ENCODE measurements around the gene CACNA1I.

Gene CACNA1I

GRCh38 chr22:39627865-39628562 lies 57.5 kb downstream of the CACNA1I start:
- no peak for DNase-seq

DNA sequence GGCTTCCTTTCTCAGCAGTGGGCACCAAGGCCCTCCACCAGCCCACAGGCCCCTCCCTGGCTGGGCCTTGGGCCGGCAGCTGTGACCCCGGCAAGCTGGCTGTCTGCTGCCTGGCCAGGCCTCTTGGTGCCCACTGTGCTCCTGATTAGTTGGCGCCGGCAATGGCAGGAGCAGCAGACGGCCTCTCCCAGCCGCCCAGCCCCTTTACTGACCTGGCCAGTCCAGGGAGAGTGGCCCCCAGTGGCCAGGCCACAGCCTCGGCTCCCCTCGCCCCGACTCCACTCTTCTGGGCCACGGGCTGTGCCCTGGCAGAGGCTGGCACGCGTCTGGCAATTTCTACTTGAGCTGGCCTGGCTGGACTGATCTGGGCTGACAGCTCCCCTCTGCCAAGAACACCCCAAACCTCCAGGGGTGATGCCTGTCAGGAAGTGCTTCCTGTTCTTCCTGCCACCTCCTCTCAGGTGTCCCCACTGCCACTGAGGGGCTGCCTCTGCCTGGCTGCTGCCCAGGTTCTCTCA lies 58.1 kb downstream of the CACNA1I start:
- DNase-seq: no peak

GRCh38 chr22:39629851-39630250 lies 59.3 kb downstream of the CACNA1I start:
- DNase-seq: no peak

DNA sequence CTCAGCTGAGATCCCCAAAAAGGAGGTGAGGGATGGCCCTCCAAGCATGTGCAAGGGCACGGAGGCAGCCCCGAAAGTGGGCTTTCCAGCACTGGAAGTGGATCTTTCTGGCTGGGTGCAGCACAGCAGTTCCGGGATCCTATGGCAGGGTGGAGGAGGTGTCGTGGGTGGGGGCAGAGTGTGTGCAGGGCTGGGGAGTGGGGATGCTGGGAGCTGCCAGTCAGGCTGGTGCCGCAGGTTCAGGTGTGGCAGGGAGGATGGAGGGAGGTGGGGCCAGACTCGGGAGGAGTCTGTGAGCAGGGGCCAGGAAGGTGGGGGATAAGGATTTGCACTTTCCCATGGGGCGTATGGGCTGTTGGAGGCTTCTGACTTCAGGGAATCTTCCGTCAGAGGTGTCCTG lies 60.2 kb downstream of the CACNA1I start:
- DNase-seq: no peak

DNA sequence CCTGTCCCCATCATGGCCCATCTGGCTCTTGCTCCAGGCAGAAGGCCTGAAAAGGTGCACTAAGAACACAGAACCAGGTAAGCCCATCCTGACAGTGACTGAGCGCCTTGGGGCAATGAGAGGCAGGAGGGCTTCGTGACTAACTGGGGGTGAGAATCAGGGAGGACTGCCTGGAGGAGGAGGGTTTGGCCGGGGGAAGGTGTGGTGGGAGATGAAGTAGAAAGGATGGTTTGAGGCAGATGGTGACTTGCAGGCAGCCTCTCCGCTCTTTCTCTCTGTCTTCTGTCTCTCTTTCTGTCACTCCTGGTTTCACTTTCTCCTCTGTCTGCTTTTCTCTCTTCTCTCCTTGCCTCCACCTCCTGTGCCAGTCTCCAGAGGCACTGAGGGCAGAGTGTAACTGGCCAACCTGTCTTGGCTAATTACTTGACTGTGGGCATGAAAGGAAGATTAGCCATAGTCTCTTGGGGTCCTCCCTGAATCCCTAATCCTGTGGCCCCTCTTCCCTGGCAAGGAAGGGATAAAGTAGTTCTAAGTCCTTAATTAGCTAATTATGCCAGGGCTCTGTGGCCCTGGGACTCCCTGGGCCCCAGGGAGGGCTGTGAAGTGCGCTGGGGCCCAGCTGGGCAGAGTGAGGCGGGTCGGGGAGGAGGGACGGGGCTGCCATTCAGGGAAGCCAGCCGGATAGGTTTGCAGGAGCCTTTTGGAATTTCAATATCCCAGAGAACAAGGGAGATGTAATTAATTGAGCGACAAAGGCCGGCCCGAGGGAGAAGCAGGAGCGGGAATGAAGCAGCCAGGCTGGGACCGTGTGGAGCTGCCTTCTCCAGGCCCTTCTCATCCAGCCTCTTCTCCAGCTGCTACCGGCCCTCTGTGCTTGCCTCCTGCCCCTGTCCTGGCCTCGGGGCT lies 61.1 kb downstream of the CACNA1I start:
- no peak for DNase-seq

- peak; percentile 25 for DNase-seq
Observed at GRCh38 chr22:39634530-39635405, 64.2 kb downstream of the CACNA1I start.

DNA sequence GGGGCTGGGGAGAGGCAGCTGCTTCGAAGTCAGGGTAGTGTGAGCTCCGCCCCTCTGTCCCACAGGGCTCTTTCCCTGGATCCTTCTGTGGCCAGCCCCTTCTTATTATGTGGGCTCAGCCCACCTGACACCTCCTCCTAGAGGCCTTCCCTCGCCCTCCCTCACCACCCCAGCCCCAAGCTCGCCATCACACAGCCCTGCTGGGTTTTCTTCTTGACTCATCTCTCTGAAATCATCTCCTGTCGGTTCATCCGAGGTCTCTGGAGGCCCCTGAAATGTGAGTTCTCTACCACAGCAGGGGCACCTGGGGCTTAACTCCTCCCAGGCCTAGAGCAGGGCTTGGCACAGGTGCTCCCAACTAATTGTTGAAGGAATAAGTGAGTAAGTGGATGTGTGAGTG lies 65.2 kb downstream of the CACNA1I start:
- no peak for DNase-seq

DNA sequence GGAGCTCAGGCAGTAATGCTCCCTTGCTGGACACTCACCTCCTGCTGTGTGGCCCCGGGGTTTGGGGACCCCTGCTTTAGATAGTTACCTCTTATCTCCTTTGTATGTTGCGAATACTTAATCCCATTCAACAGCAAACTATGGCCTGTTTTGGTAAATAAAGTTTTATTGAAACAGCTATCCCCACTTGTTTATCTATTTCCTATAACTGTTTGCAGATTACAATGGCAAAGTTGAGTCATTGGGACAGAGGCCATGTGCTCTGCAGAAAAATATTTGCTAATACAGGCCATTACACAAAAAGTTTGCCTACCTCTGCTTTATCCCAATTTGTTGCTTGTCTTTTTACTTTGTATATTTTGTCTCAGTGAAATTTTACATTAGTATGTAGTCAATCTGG lies 68.4 kb downstream of the CACNA1I start:
- DNase-seq: no peak

DNA sequence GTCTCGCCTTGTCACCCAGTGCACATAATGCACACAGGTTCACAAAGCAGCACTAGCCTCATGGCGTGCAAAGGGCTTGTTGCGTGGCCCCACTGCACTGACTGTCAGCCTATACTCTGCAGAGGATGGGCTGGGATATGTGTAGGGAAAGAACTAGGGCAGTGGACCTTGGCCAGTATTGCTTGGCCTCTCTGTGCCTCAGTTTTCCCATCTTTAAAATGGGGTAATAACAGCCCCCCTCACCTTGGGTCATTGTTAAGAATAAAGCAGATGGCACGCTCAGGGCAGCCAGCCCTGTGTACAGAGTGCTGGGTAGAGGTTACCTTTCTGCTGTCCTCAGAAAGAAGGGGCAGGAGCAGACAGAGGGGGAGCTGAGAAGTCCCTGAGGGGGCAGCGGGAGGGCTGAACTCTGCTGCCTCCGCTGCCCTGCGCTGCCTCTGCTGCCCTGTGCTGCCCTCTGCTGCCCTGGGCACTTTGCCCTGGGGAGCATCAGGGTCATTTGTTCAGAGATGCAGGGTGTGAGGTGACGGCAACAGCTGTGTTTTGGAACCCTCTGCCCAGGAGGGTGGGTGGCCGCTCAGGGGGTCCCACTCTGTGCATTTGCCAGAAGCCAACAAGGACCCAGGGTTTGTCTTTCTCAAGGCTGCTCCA lies 71.2 kb downstream of the CACNA1I start:
- no peak for DNase-seq

DNA sequence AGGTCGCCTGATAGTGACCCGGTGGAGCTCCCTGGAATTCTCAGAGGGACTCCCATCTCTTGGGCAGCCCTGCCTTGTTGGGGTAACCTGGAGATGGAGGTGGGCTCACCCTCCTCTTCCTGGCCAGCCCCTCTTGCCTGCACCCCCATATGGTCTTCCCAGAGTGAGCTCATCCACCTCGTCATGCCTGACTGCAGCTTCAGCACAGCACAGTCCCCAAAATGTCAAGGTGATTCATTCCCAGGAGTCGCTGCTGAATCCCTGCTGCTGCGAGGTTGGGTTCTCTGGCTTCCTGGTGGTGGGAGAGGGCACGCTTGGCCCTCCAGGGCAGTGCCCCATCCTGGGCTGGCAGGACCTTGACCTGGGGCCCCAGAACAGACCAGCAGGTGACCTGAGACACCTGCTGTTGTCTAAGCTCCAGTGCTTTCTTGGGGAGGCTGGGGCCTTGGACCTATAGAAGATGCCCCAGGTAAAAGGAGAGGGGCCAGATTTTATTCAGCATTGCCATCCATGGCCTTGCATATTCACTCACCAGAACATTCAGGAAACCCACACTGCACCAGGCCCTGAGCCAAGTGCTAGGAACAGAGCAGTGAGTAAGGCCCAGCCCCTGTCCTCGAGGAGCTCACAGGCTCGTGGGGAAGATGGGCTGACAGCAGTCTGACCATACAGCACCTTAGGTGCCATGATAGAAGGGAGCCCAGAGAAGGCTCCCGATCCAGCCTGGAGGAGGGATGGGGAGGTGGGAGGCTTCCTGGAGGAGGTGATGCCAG lies 72.9 kb downstream of the CACNA1I start:
- no peak for DNase-seq

- DNase-seq: no peak
Observed at GRCh38 chr22:39645532-39645931, 75.0 kb downstream of the CACNA1I start.

DNA sequence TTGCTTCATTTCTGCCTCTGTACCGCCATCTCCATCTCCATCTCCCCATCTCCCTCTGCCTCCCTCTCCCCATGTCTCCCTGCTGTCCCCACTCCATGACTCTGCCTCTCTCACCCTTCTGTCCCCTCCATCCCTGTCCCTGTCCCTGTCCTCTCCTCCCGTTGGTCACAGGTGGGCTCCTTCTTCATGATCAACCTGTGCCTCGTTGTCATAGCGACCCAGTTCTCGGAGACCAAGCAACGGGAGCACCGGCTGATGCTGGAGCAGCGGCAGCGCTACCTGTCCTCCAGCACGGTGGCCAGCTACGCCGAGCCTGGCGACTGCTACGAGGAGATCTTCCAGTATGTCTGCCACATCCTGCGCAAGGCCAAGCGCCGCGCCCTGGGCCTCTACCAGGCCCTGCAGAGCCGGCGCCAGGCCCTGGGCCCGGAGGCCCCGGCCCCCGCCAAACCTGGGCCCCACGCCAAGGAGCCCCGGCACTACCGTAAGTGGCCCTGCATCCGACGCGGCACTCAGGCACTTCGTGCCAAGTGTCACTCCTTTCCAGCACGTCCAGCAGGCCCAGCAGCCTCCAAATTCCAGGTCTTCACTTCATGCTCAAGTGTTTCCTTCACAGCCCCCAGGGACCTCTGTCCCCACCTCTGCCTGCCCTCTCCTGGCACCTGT lies 76.0 kb downstream of the CACNA1I start:
- DNase-seq: no peak

- DNase-seq: no peak
Observed at GRCh38 chr22:39647836-39648629, 77.5 kb downstream of the CACNA1I start.

GRCh38 chr22:39648630-39648950 lies 78.0 kb downstream of the CACNA1I start:
- no peak for DNase-seq

- DNase-seq: no peak
Observed at GRCh38 chr22:39649500-39650089, 79.0 kb downstream of the CACNA1I start.

- DNase-seq: no peak
Observed at GRCh38 chr22:39651053-39651996, 80.8 kb downstream of the CACNA1I start.

DNA sequence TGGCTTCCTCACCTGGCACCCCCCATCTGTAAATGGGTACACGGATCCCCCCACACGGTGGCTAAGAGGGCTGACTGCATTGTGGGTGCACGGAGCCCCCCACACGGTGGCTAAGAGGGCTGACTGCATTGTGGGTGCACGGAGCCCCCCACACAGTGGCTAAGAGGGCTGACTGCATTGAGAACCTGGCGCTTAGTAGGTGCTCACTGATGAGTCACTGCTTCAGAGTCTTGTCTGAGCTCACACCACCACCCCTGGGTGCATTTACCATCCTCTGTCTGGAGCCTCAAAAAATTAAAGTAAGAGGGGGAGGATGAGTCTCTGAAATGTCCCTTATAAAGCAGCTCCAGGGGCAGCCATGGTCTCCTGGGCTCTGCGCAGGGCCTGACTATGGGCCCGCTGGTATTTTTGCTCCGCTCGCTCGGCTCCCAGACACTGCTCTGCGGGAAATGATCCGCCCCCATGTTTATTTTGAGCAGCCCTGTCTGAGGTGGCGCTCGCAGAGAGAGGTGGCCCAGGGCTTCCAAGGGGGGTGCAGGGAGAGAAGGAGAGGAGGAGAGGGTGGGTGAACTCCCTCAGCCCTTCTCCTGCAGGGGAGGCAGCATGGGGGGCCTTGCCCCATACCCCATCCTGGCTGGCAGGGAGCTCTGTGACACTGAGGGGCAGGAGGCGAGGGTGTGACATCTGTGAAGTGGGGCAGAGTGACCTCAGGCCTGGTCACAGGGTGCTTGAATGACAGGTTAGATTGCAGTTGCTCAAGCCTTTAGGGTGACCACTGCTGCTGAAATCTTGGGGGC lies 82.6 kb downstream of the CACNA1I start:
- DNase-seq: no peak

DNA sequence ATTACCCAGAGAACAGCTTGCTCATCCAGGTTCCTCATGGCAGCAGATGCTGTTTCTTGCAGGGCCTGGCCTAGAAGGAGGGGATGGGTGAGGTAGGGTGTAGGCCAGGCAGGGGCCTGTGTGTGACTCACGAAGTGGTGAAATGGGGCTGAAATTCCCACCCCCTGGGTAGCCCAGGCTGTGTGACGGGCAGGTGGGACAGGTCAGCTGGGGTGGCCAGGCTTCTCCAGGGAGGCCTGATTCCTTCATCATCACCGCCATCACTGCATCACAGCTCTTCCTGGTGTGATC lies 83.2 kb downstream of the CACNA1I start:
- no peak for DNase-seq

All from CD4-positive, alpha-beta T cell treated with Interleukin-6 for 4 hours (primary cell).